ENCODE data around the gene TMEM150A.

The TMEM150A gene

GRCh38 chr2:85553184-85553583 lies 49.3 kb downstream of the TMEM150A start:
- Histone ChIP-seq H3K27ac (no peak overlapping the region), H3K36me3 (peaks cover 32% of the 10 kb centered on the region), H3K4me3 (ENCODE audit: low read depth in 1 of 2, low read length in 1 of 2) (no peak overlapping the region), H3K9me3 (no peaks in the 10 kb centered on the region), H3K4me1 (ENCODE audit: control insufficient read depth in 1 of 2, insufficient read depth in 1 of 2, low read depth in 1 of 2, low read length in 1 of 2) (peaks cover 30% of the 10 kb centered on the region in 2 experiments), H3K27me3 (no peaks in the 10 kb centered on the region)
- TF ChIP-seq, protein P1, sequence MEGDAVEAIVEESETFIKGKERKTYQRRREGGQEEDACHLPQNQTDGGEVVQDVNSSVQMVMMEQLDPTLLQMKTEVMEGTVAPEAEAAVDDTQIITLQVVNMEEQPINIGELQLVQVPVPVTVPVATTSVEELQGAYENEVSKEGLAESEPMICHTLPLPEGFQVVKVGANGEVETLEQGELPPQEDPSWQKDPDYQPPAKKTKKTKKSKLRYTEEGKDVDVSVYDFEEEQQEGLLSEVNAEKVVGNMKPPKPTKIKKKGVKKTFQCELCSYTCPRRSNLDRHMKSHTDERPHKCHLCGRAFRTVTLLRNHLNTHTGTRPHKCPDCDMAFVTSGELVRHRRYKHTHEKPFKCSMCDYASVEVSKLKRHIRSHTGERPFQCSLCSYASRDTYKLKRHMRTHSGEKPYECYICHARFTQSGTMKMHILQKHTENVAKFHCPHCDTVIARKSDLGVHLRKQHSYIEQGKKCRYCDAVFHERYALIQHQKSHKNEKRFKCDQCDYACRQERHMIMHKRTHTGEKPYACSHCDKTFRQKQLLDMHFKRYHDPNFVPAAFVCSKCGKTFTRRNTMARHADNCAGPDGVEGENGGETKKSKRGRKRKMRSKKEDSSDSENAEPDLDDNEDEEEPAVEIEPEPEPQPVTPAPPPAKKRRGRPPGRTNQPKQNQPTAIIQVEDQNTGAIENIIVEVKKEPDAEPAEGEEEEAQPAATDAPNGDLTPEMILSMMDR (IDR thresholded peaks at IDR 0.05): no peak

- Histone ChIP-seq H3K4me1 (ENCODE audit: control insufficient read depth in 1 of 2, insufficient read depth in 1 of 2, low read depth in 1 of 2, low read length in 1 of 2) (peaks cover 30% of the 10 kb centered on the region in 2 experiments), H3K27ac (peak overlapping the region; percentile 79), H3K36me3 (peaks cover 36% of the 10 kb centered on the region), H3K27me3 (no peaks in the 10 kb centered on the region), H3K9me3 (no peaks in the 10 kb centered on the region), H3K4me3 (ENCODE audit: low read depth in 1 of 2, low read length in 1 of 2) (no peak overlapping the region)
- TF ChIP-seq, protein P1 (IDR thresholded peaks at IDR 0.05): peak; percentile 95
Measured at GRCh38 chr2:85551698-85552678, 50.5 kb downstream of the TMEM150A start.

DNA sequence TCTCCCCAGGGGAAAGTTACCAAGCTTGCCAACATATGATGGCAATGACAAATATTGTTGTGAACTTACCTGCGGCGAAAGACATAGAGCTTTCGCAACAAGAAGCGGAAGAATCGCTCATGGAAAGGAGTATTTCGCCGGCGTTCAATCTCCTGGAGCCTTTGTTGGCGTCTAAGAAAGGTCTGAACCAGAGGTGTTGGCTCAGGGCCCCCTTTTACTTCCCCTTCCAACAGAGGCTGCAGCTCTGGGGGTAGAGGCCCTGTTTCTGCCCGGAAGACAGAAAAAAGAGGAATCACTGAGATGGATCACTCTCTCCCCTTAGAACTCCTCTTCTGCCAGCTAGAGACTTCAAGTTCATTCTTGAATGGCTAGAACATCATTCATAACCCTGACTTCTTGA lies 52.0 kb downstream of the TMEM150A start:
- peak overlapping the region; percentile 79 for H3K27ac ChIP-seq
- peak overlapping the region; percentile 28 to 42 for H3K4me3 ChIP-seq (ENCODE audit: low read depth in 1 of 2, low read length in 1 of 2)
- peaks cover 30% of the 10 kb centered on the region in 2 experiments for H3K4me1 ChIP-seq (ENCODE audit: control insufficient read depth in 1 of 2, insufficient read depth in 1 of 2, low read depth in 1 of 2, low read length in 1 of 2)
- H3K27me3 ChIP-seq: no peaks in the 10 kb centered on the region
- TF ChIP-seq, protein P1 (IDR thresholded peaks at IDR 0.05): no peak
- peaks cover 51% of the 10 kb centered on the region for H3K36me3 ChIP-seq
- no peaks in the 10 kb centered on the region for H3K9me3 ChIP-seq

GRCh38 chr2:85549826-85550225 lies 52.7 kb downstream of the TMEM150A start:
- Histone ChIP-seq H3K27ac (peak overlapping the region; percentile 79), H3K9me3 (no peaks in the 10 kb centered on the region), H3K4me1 (ENCODE audit: control insufficient read depth in 1 of 2, insufficient read depth in 1 of 2, low read depth in 1 of 2, low read length in 1 of 2) (peaks cover 30% of the 10 kb centered on the region in 2 experiments), H3K4me3 (ENCODE audit: low read depth in 1 of 2, low read length in 1 of 2) (peak overlapping the region; percentile 28 to 42), H3K36me3 (peaks cover 52% of the 10 kb centered on the region), H3K27me3 (no peaks in the 10 kb centered on the region)
- TF ChIP-seq, protein P1 (IDR thresholded peaks at IDR 0.05): no peak

- Histone ChIP-seq H3K27me3 (no peaks in the 10 kb centered on the region), H3K27ac (peak overlapping the region; percentile 79), H3K4me3 (ENCODE audit: low read depth in 1 of 2, low read length in 1 of 2) (no peak overlapping the region), H3K9me3 (no peaks in the 10 kb centered on the region), H3K4me1 (ENCODE audit: control insufficient read depth in 1 of 2, insufficient read depth in 1 of 2, low read depth in 1 of 2, low read length in 1 of 2) (peaks cover 30% of the 10 kb centered on the region in 2 experiments), H3K36me3 (peaks cover 52% of the 10 kb centered on the region)
- TF ChIP-seq, protein P1 (IDR thresholded peaks at IDR 0.05): no peak
Measured at GRCh38 chr2:85549095-85549494, 53.4 kb downstream of the TMEM150A start.

Data from neutrophil (primary cell).